Endothelial cell of umbilical vein (primary cell): ENCODE measurements around the gene YPEL1.

ENCODE experiments used
- EZH2 ChIP-seq: IDR thresholded peaks from 2 replicates; pipeline ENCODE4 v1.6.1; 2012; ENCODE audit warnings: borderline replicate concordance, low read depth, mild to moderate bottlenecking, moderate library complexity, low read length, inconsistent platforms; ENCODE audit not compliant: severe bottlenecking
- FOS ChIP-seq: IDR thresholded peaks from 2 replicates; pipeline ENCODE4 v1.6.1; 2011; ENCODE audit warnings: mild to moderate bottlenecking, low read length, moderate library complexity, borderline replicate concordance; ENCODE audit not compliant: insufficient read depth
- GATA2 ChIP-seq: IDR thresholded peaks from 2 replicates; pipeline ENCODE4 v1.7.0; 2011; ENCODE audit warnings: low read depth, mild to moderate bottlenecking, moderate library complexity, mixed read lengths, low read length; ENCODE audit not compliant: insufficient read length, insufficient read depth
- MYC ChIP-seq: IDR thresholded peaks from one replicate; pipeline ENCODE4 v1.6.1; 2011; ENCODE audit warnings: mild to moderate bottlenecking, low read depth, low read length
- POLR2A ChIP-seq: IDR thresholded peaks from 2 replicates; pipeline ENCODE4 v1.6.1; 2012; ENCODE audit warnings: low read depth, mild to moderate bottlenecking, control low read depth, low read length
- POLR2AphosphoS5 ChIP-seq: IDR thresholded peaks from 2 replicates; pipeline ENCODE4 v1.6.1; 2012; ENCODE audit warnings: low read depth, mild to moderate bottlenecking, control low read depth, low read length, moderate library complexity; ENCODE audit not compliant: insufficient read depth
- TF ChIP-seq, protein P1 (sequence below), 2 donors: IDR thresholded peaks; 1 replicate in 1 of 2; 2 replicates in 1 of 2; pipeline ENCODE4 v1.5.1; 2011; ENCODE audit warnings: low read length in 2 of 2, mild to moderate bottlenecking in 2 of 2, moderate library complexity in 2 of 2, control low read depth in 1 of 2, inconsistent platforms in 1 of 2, low read depth in 1 of 2; ENCODE audit not compliant: insufficient read depth in 1 of 2; ENCODE audit errors: extremely low read depth in 1 of 2
- TF ChIP-seq, protein P2 (sequence below): IDR thresholded peaks from 2 replicates; pipeline ENCODE4 v1.6.1; 2011; ENCODE audit not compliant: insufficient read depth, insufficient read length

DNA sequence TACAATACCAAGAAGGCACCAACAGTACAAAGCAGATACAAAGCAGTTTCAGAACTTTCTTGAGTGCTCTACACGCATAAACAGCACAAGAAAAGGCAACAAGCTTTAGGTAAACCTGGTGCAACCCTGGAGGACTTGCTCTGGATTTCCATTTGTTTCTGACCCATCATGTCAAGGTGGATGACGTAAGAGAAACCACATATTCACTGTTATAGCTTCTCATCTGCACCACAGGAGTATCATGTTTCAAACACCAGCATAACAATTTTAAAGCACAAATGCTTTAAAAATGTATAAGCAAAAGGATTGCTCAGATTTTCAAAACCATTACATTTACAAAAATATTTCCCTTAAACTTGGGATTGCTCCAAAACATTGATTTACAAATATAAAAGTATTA is 25.0 kb upstream of the YPEL1 start:
- TF ChIP-seq, protein P1, sequence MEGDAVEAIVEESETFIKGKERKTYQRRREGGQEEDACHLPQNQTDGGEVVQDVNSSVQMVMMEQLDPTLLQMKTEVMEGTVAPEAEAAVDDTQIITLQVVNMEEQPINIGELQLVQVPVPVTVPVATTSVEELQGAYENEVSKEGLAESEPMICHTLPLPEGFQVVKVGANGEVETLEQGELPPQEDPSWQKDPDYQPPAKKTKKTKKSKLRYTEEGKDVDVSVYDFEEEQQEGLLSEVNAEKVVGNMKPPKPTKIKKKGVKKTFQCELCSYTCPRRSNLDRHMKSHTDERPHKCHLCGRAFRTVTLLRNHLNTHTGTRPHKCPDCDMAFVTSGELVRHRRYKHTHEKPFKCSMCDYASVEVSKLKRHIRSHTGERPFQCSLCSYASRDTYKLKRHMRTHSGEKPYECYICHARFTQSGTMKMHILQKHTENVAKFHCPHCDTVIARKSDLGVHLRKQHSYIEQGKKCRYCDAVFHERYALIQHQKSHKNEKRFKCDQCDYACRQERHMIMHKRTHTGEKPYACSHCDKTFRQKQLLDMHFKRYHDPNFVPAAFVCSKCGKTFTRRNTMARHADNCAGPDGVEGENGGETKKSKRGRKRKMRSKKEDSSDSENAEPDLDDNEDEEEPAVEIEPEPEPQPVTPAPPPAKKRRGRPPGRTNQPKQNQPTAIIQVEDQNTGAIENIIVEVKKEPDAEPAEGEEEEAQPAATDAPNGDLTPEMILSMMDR (IDR thresholded peaks at IDR 0.05; ENCODE audit: extremely low read depth in 1 of 2, insufficient read depth in 1 of 2, low read depth in 1 of 2, low read length in 2 of 2), result no peak
- no peak for TF ChIP-seq EZH2
- TF ChIP-seq FOS, result no peak
- TF ChIP-seq, protein P2, sequence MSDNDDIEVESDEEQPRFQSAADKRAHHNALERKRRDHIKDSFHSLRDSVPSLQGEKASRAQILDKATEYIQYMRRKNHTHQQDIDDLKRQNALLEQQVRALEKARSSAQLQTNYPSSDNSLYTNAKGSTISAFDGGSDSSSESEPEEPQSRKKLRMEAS, result no peak
- TF ChIP-seq POLR2A, result no peak
- TF ChIP-seq POLR2AphosphoS5, result no peak
- TF ChIP-seq MYC, result no peak
- TF ChIP-seq GATA2, result no peak
